GM21515 (cell line): Measurements from ENCODE around the gene TTLL12.
"Not testable (repeated sequence)": the region's sequence is repeated elsewhere in the genome, so short reads cannot be mapped to it uniquely, and the experiment has no call there.

Experiments used
- ATAC-seq: cut with Tn5 transposase; IDR thresholded peaks from one replicate; pipeline ENCODE4 v1.9.1; 2021; ENCODE audit not compliant: unreplicated experiment

TTLL12 gene

GRCh38 chr22:43156413-43156812 lies 30.5 kb downstream of the TTLL12 start:
- no peak for ATAC-seq

GRCh38 chr22:43155789-43156188 lies 31.1 kb downstream of the TTLL12 start:
- ATAC-seq: no peak

- no peak for ATAC-seq
Observed at GRCh38 chr22:43154887-43155536, 31.9 kb downstream of the TTLL12 start.

DNA sequence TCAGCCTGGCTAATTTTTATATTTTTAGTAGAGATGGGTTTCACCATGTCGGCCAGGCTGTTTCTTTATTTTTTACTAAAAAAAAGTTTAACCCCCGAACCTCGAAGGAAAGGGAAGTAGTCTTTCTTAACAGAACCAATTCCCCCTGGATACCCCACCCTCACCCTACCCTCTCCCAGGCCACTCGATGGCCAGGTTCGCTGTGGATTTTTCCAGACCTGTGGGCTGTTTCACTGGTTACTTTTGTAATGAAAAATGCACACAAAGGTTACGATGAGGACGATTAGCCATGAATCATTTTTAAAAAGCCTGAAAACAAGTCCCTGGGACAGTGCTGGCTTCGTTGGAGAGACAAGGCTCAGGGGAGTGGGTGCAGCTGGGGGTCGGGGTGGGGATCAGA lies 33.0 kb downstream of the TTLL12 start:
- no peak for ATAC-seq

- no peak for ATAC-seq
Observed at GRCh38 chr22:43152357-43153071, 34.4 kb downstream of the TTLL12 start.

DNA sequence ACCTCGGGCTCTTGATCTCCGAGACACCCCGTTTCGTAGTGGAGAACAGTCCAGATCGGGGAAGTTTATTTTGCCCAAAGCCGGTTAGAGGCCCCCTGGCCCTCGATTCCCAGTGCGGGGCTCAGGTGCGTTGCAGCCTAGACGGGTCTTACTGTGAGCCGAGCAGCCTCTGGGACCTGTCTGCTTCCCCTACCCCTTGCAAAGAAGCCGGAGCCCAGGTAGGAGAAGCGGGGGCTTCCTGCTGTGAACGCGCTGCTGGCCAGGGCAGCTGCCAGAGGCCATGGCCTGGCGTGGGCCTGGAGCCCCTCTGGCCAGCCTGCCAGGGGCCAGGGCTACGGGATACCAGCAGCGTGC lies 35.0 kb downstream of the TTLL12 start:
- ATAC-seq: no peak

- ATAC-seq: no peak
Observed at GRCh38 chr22:43151251-43152002, 35.5 kb downstream of the TTLL12 start, which contains the start of gene TSPO. Gene TSPO (plus strand): TSS chr22:43151559. CDS start chr22:43159239, 7,680 bp downstream.

DNA sequence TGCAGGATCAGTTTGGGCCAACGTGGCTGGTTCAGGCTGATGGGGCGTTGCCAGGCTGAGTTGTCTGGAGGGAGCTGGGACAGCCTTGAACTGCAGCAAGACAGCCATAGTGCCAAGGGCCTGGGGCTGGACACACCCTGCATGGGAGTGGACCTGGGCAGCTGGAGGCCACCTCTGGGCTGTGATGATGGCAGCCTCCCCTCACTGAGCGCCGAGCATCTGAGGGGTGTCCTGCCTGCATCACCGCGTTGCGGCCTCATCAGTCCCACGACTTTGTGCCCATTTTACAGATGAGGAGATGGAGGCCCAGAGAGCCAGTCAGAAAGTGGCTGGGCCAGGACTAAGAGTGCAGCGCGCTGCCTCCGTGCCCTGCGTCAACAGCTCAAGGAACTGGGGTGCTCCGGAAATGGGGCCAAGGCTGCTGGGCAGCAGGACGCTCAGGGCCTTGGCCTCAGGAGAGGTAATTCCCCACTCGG lies 36.2 kb downstream of the TTLL12 start:
- ATAC-seq: no peak

DNA sequence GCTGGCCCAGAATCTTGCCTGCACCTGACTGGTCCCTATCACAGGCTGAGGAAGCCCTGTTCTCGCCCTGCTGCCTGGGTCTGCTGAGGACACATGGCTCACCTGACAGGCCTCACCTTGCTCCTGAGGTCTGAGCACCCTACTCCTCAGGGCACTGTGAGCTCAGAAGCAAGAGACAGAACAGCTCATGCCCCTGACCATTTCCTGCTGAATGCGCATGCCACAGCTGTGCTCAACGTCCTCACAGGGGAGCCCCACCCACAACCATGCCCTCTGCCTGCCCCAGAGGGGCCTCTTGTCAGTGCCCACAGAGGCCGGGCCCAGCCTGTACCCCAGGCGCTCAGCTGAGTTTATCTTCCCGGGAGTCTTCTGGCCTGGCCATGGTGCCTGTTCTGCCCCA lies 38.4 kb downstream of the TTLL12 start:
- ATAC-seq: no peak

GRCh38 chr22:43147821-43148220 lies 39.1 kb downstream of the TTLL12 start:
- ATAC-seq: no peak

GRCh38 chr22:43146332-43146731 lies 40.6 kb downstream of the TTLL12 start:
- not testable (repeated sequence) for ATAC-seq

GRCh38 chr22:43145371-43145770 lies 41.6 kb downstream of the TTLL12 start:
- not testable (repeated sequence) for ATAC-seq

GRCh38 chr22:43144949-43145348 lies 42.0 kb downstream of the TTLL12 start:
- ATAC-seq: no peak

DNA sequence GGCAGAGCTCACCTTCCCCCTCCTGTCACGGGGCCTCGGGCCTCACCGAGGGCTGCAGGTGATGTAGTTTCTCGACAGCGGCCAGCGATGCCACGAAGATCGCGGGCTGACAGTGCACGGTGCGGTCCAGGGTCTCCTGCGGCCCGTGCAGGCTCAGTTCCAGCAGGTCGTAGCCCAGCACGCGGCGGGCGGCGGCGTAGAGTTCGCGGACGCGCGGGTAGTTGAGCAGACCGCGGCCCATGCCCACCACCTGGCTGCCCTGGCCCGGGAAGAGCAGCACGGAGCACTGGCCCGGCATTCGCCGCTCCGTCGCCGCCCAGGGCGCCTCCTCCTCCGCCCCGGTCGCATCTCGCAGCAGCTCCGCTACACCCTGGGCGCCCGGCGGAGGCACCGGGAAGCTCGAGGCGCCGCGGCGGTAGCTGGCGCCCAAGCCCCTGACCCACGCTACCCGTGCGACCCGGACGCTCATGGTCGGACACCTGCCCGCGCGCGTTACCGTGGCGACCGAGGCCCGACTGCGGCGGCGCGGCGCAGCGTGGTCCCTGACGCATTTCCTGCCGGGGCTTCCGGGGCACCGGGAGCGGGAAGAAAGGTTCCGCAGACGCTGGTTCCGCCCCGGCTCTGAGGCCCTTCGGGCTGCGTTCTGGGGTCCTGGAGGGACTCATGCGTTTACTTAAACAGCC lies 43.9 kb downstream of the TTLL12 start, which contains the start of gene MCAT:
Gene MCAT (minus strand): TSS at position 519 of the 683 bp plus-strand sequence. CDS start 50 bp downstream, at position 469.
- peak; percentile 79 for ATAC-seq

DNA sequence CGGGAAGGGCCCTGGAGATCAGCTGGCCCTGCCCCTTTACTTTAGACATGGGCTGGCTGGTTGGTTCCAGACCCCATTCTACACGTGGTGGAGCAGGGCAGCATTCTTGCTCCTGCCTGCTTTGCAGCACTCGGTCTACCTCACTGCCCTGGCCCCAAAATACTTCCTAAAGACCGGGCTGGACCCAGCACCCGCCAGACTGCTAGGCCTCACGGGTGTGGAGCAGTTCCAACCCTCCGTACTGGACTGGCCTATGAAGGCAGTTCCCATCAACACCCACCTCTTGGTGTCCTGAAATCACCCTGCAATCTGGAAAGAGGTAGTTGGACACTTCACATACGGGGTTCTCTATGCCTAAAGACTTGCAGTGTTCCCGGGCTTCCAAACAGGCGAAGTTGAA lies 50.1 kb downstream of the TTLL12 start:
- no peak for ATAC-seq

- no peak for ATAC-seq
Observed at GRCh38 chr22:43136255-43136654, 50.7 kb downstream of the TTLL12 start.

- ATAC-seq: no peak
Observed at GRCh38 chr22:43135565-43135964, 51.4 kb downstream of the TTLL12 start.

DNA sequence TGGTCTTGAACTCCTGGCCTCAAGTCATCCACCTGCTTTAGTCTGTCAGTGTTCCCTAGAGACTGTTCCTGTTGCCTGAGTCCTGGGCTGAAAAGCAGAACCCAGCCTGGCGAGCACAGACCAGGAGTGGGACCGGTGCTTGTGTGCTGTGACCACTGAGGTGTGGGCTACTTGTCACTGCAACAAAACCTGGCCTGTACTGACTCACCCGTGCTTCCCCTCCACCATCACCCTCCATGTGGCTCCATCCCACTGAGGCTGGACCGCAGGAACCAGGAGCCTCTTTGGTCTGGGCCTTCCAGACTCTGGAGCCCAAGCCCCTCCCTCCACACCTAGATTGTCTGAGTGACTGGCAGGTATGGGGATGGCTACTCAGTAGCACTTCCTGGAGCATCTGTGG lies 52.4 kb downstream of the TTLL12 start:
- ATAC-seq: no peak

DNA sequence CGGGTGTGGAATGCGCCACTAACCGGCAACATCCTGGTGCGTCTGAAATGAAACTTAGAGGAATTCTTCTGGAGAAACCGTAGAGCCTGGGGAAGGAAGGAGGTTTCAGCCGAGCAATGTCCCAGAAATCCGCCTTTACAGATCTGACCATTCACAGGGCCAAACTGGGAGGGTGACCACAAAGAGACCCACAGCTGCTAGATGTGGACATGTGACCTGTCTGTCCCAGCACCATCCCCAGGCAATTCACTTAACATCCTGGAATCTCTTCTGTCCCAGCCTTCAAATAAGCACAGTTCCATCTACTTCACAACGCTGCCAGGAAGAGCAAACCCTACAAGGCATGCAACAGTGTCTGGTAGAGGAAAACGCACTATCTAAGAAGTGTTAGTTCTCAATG lies 53.5 kb downstream of the TTLL12 start:
- ATAC-seq: no peak

GRCh38 chr22:43131773-43132501 lies 55.0 kb downstream of the TTLL12 start:
- ATAC-seq: no peak
